Pancreas (tissue), 10 donors: ENCODE measurements around the gene NOCT. TPM values are rescaled to one million over a fixed set of nuclear protein-coding genes. Genes with fewer than 3 reads are reported as not detected.

Source experiments
- ATAC-seq, 4 donors: fragments of 200-7000 bp; cut with Tn5 transposase; one replicate each; pipeline versions ENCODE4 v1.8.0 to v1.9.1; 2020; ENCODE audit warnings: mild to moderate bottlenecking in 4 of 4, moderate library complexity in 4 of 4
- DNase-seq, 6 donors: peaks; one replicate each; pipeline ENCODE4 v3.0.0-alpha.2; 2020
- FAIRE-seq: peaks from 2 replicates; lab custom pipeline; 2012; peaks lifted over from hg19 to GRCh38; lab: Jason Lieb, UNC
- H3K27ac ChIP-seq, 4 donors: fragments of 200-600 bp; sonication (generic); 1 replicate in 3 of 4; 2 replicates in 1 of 4; pipeline versions ENCODE4 v1.5.0 to v1.8.0; 2020
- H3K27me3 ChIP-seq, 4 donors: fragments of 200-600 bp; one replicate each; pipeline ENCODE4 v1.8.0; 2021
- H3K36me3 ChIP-seq, 3 donors: fragments of 200-600 bp; sonication (generic) in 1 of 3; one replicate each; pipeline versions ENCODE4 v1.5.0 to v1.8.0; 2020 to 2021
- H3K4me1 ChIP-seq, 3 donors: fragments of 200-600 bp; one replicate each; pipeline ENCODE4 v1.8.0; 2021
- H3K4me3 ChIP-seq, 4 donors: fragments of 200-600 bp; sonication (generic) in 2 of 4; one replicate each; pipeline versions ENCODE4 v1.5.0 to v1.8.0; 2020 to 2021
- H3K9me3 ChIP-seq, 4 donors: fragments of 200-600 bp; one replicate each; pipeline ENCODE4 v1.8.0; 2021
- CTCF ChIP-seq, 4 donors: fragments of 200-600 bp; sonication (generic) in 3 of 4; IDR thresholded peaks; one replicate each; pipeline versions ENCODE4 v1.5.0 to v1.8.0; 2021; ENCODE audit warnings: antibody characterized with exemption in 4 of 4
- WGBS, 2 donors: extraction: QIAGEN DNeasy Blood & Tissue Kit; methylation state at CpG; one replicate each; pipeline ENCODE4 v1.1.7; 2013; 5-methylcytosine and 5-hydroxymethylcytosine counted together
- intact Hi-C, 3 donors: fragments of 100-400 bp; cut with DNase I; formaldehyde crosslinking; loops; one replicate each; pipeline versions ENCODE4 v1.11.1 to v1.14.2; 2022
- polyA plus RNA-seq, 2 donors: library from polyadenylated mRNA; stranded (reverse); fragments of 200-250 nt; gene quantifications; one replicate each; pipeline ENCODE4 v1.2.3, GENCODE V29; 2013
- total RNA-seq, 6 donors: library from RNA; stranded (reverse); fragmentation: NEBNext Ultra II Directional in 4 of 6; extraction: Animal tissue kit (Norgen Biotek cat#: 25700) in 4 of 6; gene quantifications; one replicate each; pipeline versions ENCODE4 v1.2.1 to v1.2.4, GENCODE V29; 2021 to 2023
- donor health status: healthy with polysubstance abuse.
- donor health status: DM: no; HTN: no; CAD: no; lungs with moderate emphysema.
- donor health status: DM: no; HTN: no; CAD: no.
- donor health status: control.
- donor health status: control.
- donor health status: Bipolar disorder and iron deficiency.
- donor health status: DM: yes; HTN: yes; CAD: no.
- donor health status: DM: no; HTN: no; CAD: no.
- donor health status: DM: no; HTN: no; CAD: no.
- donor health status: DM: yes; HTN: yes; CAD: no.

Gene NOCT
- total and polyA plus RNA-seq, 8 donors, result 1.6 to 4.4 (median 3.0) TPM

GRCh38 chr4:139084804-139085093 is 69.2 kb downstream of the NOCT start:
- Histone ChIP-seq H3K36me3 (no peaks in the 10 kb centered on the region), H3K27me3 (no peaks in the 10 kb centered on the region), H3K27ac (peak overlapping the region; percentile 93 to 98 (median 95)), H3K4me1 (peaks cover 10 to 22% (median 21%) of the 10 kb centered on the region in 3 donors), H3K9me3 (no peaks in the 10 kb centered on the region), H3K4me3 (peak overlapping the region; percentile 56 to 79 (median 64))
- no peak for TF ChIP-seq CTCF (IDR thresholded peaks at IDR 0.05)
- intact Hi-C loops, result no loop called here
- no peak for DNase-seq
- no peak for FAIRE-seq
- no peak for ATAC-seq
- 1 to 2% methylated on average over 2 of the region's 2 CpGs for WGBS, 2 donors

- Histone ChIP-seq H3K4me1 (peaks cover 10 to 21% (median 20%) of the 10 kb centered on the region in 3 donors), H3K36me3 (no peaks in the 10 kb centered on the region), H3K27ac (peak overlapping the region in 3 of 4 donors; percentile 94 to 98 (median 96)), H3K27me3 (no peaks in the 10 kb centered on the region), H3K9me3 (no peaks in the 10 kb centered on the region), H3K4me3 (peak overlapping the region in 3 of 4 donors; percentile 63 to 79 (median 66))
- TF ChIP-seq CTCF (IDR thresholded peaks at IDR 0.05), result no peak
- peak; percentile 95 for FAIRE-seq
- no peak for ATAC-seq
- 16 to 18% methylated on average over 5 of the region's 5 CpGs for WGBS, 2 donors
- no peak for DNase-seq
- intact Hi-C loops, result no loop called here
These were observed 69.6 kb downstream of the NOCT start for GRCh38 chr4:139085141-139085540.

- Histone ChIP-seq H3K27me3 (no peaks in the 10 kb centered on the region), H3K4me3 (no peak overlapping the region), H3K9me3 (no peaks in the 10 kb centered on the region), H3K4me1 (no peaks in the 10 kb centered on the region), H3K36me3 (no peaks in the 10 kb centered on the region), H3K27ac (no peak overlapping the region)
- 87 to 91% methylated on average over 11 to 12 of the region's 12 CpGs for WGBS, 2 donors
- ATAC-seq (no peak), FAIRE-seq (no peak), DNase-seq (no peak)
- intact Hi-C loops, result loop anchor here in 1 of 3 donors (10.0 kb wide), 1 partner anchor 203 kb away; no protein-coding TSS in a partner anchor
- TF ChIP-seq CTCF (IDR thresholded peaks at IDR 0.05), result no peak
These were observed 76.7 kb downstream of the NOCT start for GRCh38 chr4:139092271-139092670.

Other genes with a start within 250 kb of the NOCT start
- gene ELF2, start 161.4 kb downstream of the NOCT start, total RNA-seq, result 10 to 100 TPM; 16.6 to 31.6 (median 20.1) TPM
- gene ELF2, start 161.4 kb downstream of the NOCT start, polyA plus RNA-seq, result 10 to 100 TPM in 1 of 2 donors, 1 to 10 TPM in 1; 9.0 to 14.9 TPM